Measurements from ENCODE around the gene IRF7. TPM values are rescaled to one million over a fixed set of nuclear protein-coding genes. Genes with fewer than 3 reads are reported as not detected.

The IRF7 gene
- total RNA-seq, 4 donors from 2014 or later: 9.0 to 37.7 (median 27.5) TPM

- TF ChIP-seq CTCF (IDR thresholded peaks at IDR 0.05) (no peak), EP300 (IDR thresholded peaks at IDR 0.05) (no peak), POLR2A (IDR thresholded peaks at IDR 0.05) (no peak)
- no peaks in the 10 kb centered on the region for H3K27me3 ChIP-seq
- peaks cover 0 to 100% (median 54%) of the 10 kb centered on the region in 3 donors for H3K36me3 ChIP-seq
Observed at GRCh38 chr11:598005-598680, 17.6 kb downstream of the IRF7 start.

GRCh38 chr11:597166-597725 is 18.5 kb downstream of the IRF7 start:
- no peak for DNase-seq (ENCODE audit: low spot score in 2 of 2)
- H3K4me3 ChIP-seq: no peak overlapping the region
- H3K27me3 ChIP-seq: no peaks in the 10 kb centered on the region
- H3K9me3 ChIP-seq: no peaks in the 10 kb centered on the region
- 91 to 95% methylated on average over 19 to 26 of the region's 29 CpGs for WGBS, 2 donors
- H3K4me1 ChIP-seq: no peaks in the 10 kb centered on the region
- H3K27ac ChIP-seq: no peak overlapping the region
- TF ChIP-seq CTCF (IDR thresholded peaks at IDR 0.05) (no peak), EP300 (IDR thresholded peaks at IDR 0.05) (no peak), POLR2A (IDR thresholded peaks at IDR 0.05) (no peak)
- peaks cover 2 to 100% (median 62%) of the 10 kb centered on the region in 3 donors for H3K36me3 ChIP-seq

More at GRCh38 chr11:598005-598680, 17.6 kb downstream of the IRF7 start:
- no peak for DNase-seq (ENCODE audit: low spot score in 2 of 2)
- H3K4me1 ChIP-seq: no peaks in the 10 kb centered on the region
- no peaks in the 10 kb centered on the region for H3K9me3 ChIP-seq
- WGBS, 2 donors: 89 to 92% methylated on average over 16 to 29 of the region's 30 CpGs
- no peak overlapping the region for H3K4me3 ChIP-seq
- H3K27ac ChIP-seq: no peak overlapping the region

GRCh38 chr11:596374-596773 is 19.4 kb downstream of the IRF7 start:
- TF ChIP-seq POLR2A (IDR thresholded peaks at IDR 0.05) (no peak), CTCF (IDR thresholded peaks at IDR 0.05) (no peak), EP300 (IDR thresholded peaks at IDR 0.05) (no peak)
- H3K27ac ChIP-seq: no peak overlapping the region
- WGBS, 2 donors: 91 to 95% methylated on average over 8 to 10 of the region's 10 CpGs
- H3K9me3 ChIP-seq: no peaks in the 10 kb centered on the region
- no peaks in the 10 kb centered on the region for H3K4me1 ChIP-seq
- peaks cover 2 to 99% (median 57%) of the 10 kb centered on the region in 3 donors for H3K36me3 ChIP-seq
- no peak for DNase-seq (ENCODE audit: low spot score in 2 of 2)
- no peak overlapping the region for H3K4me3 ChIP-seq
- no peaks in the 10 kb centered on the region for H3K27me3 ChIP-seq

GRCh38 chr11:595400-595799 is 20.4 kb downstream of the IRF7 start:
- TF ChIP-seq CTCF (IDR thresholded peaks at IDR 0.05): no peak
- no peak for TF ChIP-seq EP300 (IDR thresholded peaks at IDR 0.05)
- TF ChIP-seq POLR2A (IDR thresholded peaks at IDR 0.05): no peak
- Histone ChIP-seq H3K4me1 (no peaks in the 10 kb centered on the region), H3K9me3 (no peaks in the 10 kb centered on the region), H3K27me3 (no peaks in the 10 kb centered on the region), H3K27ac (no peak overlapping the region), H3K4me3 (no peak overlapping the region), H3K36me3 (peaks cover 2 to 99% (median 54%) of the 10 kb centered on the region in 3 donors)
- WGBS, 2 donors: 81 to 91% methylated on average over 10 of the region's 10 CpGs
- no peak for DNase-seq (ENCODE audit: low spot score in 2 of 2)

GRCh38 chr11:593347-593746 is 22.4 kb downstream of the IRF7 start:
- 91 to 94% methylated on average over 20 to 21 of the region's 21 CpGs for WGBS, 2 donors
- no peak for DNase-seq (ENCODE audit: low spot score in 2 of 2)
- TF ChIP-seq POLR2A (IDR thresholded peaks at IDR 0.05): no peak
- no peak for TF ChIP-seq CTCF (IDR thresholded peaks at IDR 0.05)
- TF ChIP-seq EP300 (IDR thresholded peaks at IDR 0.05): no peak
- Histone ChIP-seq H3K4me1 (no peaks in the 10 kb centered on the region), H3K27me3 (no peaks in the 10 kb centered on the region), H3K9me3 (no peaks in the 10 kb centered on the region), H3K4me3 (no peak overlapping the region), H3K27ac (no peak overlapping the region), H3K36me3 (peaks cover 2 to 99% (median 50%) of the 10 kb centered on the region in 3 donors)

Data from tibial nerve (tissue), 4 donors.